ENCODE data around the gene FBXO10. TPM values are rescaled to one million over a fixed set of nuclear protein-coding genes. Genes with fewer than 3 reads are reported as not detected.
A peak's percentile ranks its signal among the peaks of the same experiment; 100 is the strongest.
"Not testable (repeated sequence)": the region's sequence is repeated elsewhere in the genome, so short reads cannot be mapped to it uniquely, and the experiment has no call there.

FBXO10 gene
- total RNA-seq, 2 experiments from 2014 or later, result 1.3 to 2.6 TPM

DNA sequence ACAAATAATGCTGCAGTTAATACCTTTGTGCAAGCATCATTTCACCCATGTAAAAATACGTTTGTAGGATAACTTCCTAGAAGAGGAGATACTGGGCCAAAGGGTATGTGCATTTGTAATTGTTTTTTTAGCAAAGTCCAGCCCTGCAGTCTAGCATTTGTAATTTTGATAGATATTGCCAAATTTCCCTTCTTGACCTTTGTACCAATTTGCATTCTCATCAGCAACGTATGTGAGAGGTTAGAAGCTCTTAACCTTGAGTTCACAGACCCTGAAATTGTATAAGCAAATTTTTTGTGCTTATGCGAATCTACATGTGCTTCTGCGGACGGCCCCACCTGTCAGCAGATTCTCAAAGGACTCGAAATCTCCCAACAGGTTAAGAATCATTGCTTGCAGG lies 34.8 kb upstream of the FBXO10 start:
- H3K4me1 Mint-ChIP-seq, result no peaks in the 10 kb centered on the region

DNA sequence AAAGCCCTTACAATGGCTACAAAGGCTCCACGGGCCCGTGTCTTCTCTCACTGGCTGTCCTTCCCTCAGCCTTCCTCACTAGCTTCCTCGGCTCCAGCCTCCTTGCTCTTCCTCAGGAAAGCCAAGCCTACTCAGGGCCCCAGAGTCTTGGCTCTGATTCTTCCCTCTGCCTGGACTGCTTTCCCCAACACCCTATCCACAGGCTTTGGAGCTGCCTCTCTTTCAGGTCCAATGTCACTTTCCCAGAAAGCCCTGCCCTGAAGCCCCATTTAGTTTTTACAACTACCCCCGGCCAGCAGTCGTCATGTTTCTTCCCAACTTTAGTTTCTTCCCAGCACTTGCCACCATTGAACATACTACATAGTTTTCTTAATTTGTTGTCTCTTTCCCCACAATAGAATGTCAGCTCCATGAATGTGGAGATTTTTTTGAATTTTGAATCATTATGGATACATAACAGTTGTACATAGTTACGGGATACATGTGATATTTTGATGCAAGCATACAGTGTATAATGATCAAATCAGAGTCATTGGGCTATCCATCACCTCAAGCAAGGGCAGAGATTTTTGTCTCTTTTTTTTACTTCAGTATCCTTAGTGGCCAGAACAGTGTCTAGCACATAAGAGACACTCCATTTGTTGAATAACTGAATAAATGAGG lies 33.7 kb upstream of the FBXO10 start:
- no peaks in the 10 kb centered on the region for H3K36me3 Mint-ChIP-seq
- peaks cover 44% of the 10 kb centered on the region for H3K27me3 Mint-ChIP-seq
- CTCF ChIA-PET, result no interaction called here
- no peak overlapping the region for H3K4me3 Mint-ChIP-seq
- no peak overlapping the region for H3K27ac Mint-ChIP-seq
- H3K4me1 Mint-ChIP-seq, result no peaks in the 10 kb centered on the region
- DNase-seq (no peak), ATAC-seq (no peak)
- no peaks in the 10 kb centered on the region for H3K9me3 Mint-ChIP-seq (ENCODE audit: low read depth)

More for the DNA sequence above, 34.8 kb upstream of the FBXO10 start:
- Mint-ChIP-seq H3K9me3 (ENCODE audit: low read depth) (no peaks in the 10 kb centered on the region), H3K4me3 (no peak overlapping the region), H3K36me3 (no peaks in the 10 kb centered on the region), H3K27ac (no peak overlapping the region), H3K27me3 (peaks cover 40% of the 10 kb centered on the region)
- DNase-seq, result no peak
- no peak for ATAC-seq
- CTCF ChIA-PET, result no interaction called here

DNA sequence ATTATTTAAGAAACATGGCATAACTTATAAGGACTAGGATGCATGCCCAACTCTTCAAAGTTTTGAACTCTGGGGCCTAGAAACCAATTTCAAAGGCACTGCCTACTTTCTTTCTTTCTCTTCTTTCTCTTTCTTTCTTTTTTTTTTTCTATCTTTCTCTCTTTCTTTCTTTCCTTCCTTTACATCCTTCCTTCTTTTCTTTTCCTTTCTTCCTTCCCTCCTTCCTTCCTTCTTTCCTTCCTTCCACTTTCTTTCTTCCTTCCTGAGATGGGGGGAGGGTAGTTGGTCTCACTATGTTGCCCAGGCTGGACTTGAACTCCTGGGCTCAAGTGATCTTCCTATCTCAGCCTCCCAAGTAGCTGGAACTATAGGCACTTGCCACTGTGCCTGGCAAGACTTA lies 32.1 kb upstream of the FBXO10 start:
- Mint-ChIP-seq H3K9me3 (ENCODE audit: low read depth) (no peaks in the 10 kb centered on the region), H3K4me3 (no peak overlapping the region), H3K36me3 (no peaks in the 10 kb centered on the region), H3K27ac (no peak overlapping the region), H3K4me1 (no peaks in the 10 kb centered on the region), H3K27me3 (peaks cover 48% of the 10 kb centered on the region)
- DNase-seq (no peak), ATAC-seq (no peak)
- CTCF ChIA-PET, result no interaction called here

DNA sequence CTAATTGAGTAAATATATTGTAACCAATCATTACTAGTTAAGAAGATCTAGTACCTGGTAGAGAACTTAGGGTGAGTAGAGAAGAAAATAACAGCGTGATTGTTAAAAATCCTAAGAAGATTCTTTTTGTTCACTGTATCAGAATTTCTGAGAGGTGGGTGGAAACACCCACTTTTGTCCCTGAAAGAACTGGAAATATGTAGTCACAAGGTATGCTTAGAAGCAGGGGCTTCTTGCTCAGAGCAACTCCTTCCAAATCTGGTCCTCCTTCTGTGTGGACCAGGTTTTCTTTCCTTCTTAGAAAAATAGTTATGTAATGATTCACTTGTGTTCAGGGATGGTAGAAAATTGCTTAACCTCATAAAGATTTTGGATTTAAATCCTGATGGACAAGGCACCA lies 28.1 kb upstream of the FBXO10 start:
- DNase-seq, result no peak
- Mint-ChIP-seq H3K36me3 (no peaks in the 10 kb centered on the region), H3K27ac (no peak overlapping the region), H3K9me3 (ENCODE audit: low read depth) (no peaks in the 10 kb centered on the region), H3K4me3 (no peak overlapping the region), H3K27me3 (peaks cover 57% of the 10 kb centered on the region), H3K4me1 (no peaks in the 10 kb centered on the region)
- CTCF ChIA-PET, result no interaction called here
- no peak for ATAC-seq

DNA sequence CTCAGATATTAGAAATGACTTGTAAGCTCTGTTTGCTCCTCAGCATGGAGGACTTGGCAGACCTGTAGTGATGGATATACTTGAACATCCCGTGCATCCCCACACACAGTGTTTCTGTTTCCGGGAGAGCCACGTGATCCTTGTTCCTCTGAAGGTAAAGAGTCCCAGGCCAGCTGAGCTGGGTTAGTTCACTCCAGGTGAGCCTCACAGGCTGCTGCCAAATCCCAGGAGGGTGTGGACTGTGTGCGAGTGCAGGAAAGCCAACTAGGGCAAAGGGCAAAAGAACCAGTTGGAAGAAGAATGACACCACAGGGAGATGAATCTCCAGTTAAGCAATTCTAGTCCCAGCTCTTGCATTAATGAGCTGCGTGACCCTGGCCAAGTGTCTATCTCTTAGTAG lies 26.6 kb upstream of the FBXO10 start:
- no peaks in the 10 kb centered on the region for H3K4me1 Mint-ChIP-seq

DNA sequence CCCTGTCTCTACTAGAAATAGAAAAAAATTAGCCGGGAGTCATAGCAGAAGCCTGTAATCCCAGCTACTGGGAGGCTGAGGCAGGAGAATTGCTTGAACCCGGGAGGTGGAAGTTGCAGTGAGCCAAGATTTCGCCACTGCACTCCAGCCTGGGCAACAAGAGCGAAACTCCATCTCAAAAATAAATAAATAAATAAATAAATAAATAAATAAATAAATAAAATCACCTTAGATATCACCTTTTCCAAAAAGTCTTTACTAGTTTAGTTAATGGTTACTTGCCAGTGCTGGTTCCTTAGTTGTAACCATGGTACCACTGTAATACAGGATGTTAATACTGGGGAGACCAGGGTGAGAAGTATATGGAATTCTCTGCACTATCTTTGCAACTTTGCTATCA lies 25.9 kb upstream of the FBXO10 start:
- ATAC-seq; H3K27ac Mint-ChIP-seq; H3K9me3 Mint-ChIP-seq (ENCODE audit: low read depth); H3K36me3 Mint-ChIP-seq; DNase-seq; CTCF ChIA-PET; H3K4me3 Mint-ChIP-seq; H3K4me1 Mint-ChIP-seq: not testable (repeated sequence)
- H3K27me3 Mint-ChIP-seq, result peaks cover 49% of the 10 kb centered on the region

More for the DNA sequence above, 26.6 kb upstream of the FBXO10 start:
- CTCF ChIA-PET, result no interaction called here
- Mint-ChIP-seq H3K36me3 (no peaks in the 10 kb centered on the region), H3K27me3 (peaks cover 52% of the 10 kb centered on the region), H3K27ac (no peak overlapping the region), H3K9me3 (ENCODE audit: low read depth) (no peaks in the 10 kb centered on the region), H3K4me3 (no peak overlapping the region)
- no peak for ATAC-seq
- no peak for DNase-seq

DNA sequence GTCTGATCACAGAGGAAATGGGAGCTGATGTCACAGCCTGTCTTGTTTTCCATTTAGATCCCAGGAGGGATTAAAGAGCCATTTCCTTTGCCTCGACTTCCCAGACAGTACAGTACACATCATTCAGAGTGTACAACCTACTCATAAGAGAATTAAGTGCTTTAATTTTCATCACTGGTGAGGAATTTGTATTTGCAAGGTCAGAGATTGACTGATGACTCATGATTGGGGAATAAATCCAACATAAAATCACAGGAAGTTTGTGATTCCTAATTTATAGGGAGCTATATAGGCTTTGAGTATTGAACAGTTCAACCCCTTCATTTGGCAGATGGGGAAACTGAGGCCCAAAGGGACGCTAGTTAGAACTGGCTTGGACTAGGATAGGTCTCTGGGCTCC lies 20.3 kb upstream of the FBXO10 start:
- Mint-ChIP-seq H3K27me3 (peaks cover 41% of the 10 kb centered on the region), H3K36me3 (peaks cover 2% of the 10 kb centered on the region), H3K4me3 (no peak overlapping the region), H3K27ac (no peak overlapping the region), H3K9me3 (ENCODE audit: low read depth) (no peaks in the 10 kb centered on the region), H3K4me1 (peaks cover 16% of the 10 kb centered on the region)
- CTCF ChIA-PET, result interaction anchor here (1.4 kb wide), 1 partner anchor 18 kb away, joined by 6 read pairs; no protein-coding TSS in a partner anchor
- ATAC-seq (no peak), DNase-seq (no peak)

DNA sequence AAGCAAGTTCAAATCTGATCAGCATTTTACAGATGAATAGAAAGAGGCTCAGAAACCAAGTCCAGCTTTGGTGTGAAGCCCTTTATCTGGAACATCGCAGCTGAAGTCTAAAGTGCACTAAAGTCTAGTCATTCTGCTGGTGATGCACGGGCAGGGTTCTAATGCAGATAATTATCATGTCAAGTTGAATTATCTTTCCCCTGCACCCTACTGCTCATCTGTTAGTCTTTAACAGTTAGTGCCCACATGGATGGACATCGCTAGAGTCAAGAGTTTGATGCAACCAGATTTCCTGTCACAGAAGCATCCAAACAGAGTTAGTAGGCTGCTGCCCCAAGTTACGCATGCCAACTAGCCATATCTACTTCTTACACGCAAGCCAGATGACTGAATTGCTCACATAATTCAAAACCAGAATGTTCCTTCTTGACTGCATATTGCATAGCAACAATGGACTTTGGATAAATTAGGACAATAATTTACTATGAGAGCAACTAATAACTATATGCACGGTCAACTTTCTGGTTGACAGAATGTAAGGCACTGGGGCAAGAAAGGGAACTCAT lies 17.8 kb upstream of the FBXO10 start:
- H3K4me1 Mint-ChIP-seq, result peaks cover 33% of the 10 kb centered on the region
- no peak for DNase-seq
- no peak for ATAC-seq
- CTCF ChIA-PET, result interaction anchor here (1.3 to 1.4 kb wide), 3 partner anchors 9 to 18 kb away, joined by 3 to 6 read pairs (median 4); partner anchors contain the start of gene FBXO10
- peaks cover 29% of the 10 kb centered on the region for H3K27me3 Mint-ChIP-seq
- H3K4me3 Mint-ChIP-seq, result peak overlapping the region; percentile 47
- H3K27ac Mint-ChIP-seq, result no peak overlapping the region
- no peaks in the 10 kb centered on the region for H3K9me3 Mint-ChIP-seq (ENCODE audit: low read depth)
- peaks cover 9% of the 10 kb centered on the region for H3K36me3 Mint-ChIP-seq

DNA sequence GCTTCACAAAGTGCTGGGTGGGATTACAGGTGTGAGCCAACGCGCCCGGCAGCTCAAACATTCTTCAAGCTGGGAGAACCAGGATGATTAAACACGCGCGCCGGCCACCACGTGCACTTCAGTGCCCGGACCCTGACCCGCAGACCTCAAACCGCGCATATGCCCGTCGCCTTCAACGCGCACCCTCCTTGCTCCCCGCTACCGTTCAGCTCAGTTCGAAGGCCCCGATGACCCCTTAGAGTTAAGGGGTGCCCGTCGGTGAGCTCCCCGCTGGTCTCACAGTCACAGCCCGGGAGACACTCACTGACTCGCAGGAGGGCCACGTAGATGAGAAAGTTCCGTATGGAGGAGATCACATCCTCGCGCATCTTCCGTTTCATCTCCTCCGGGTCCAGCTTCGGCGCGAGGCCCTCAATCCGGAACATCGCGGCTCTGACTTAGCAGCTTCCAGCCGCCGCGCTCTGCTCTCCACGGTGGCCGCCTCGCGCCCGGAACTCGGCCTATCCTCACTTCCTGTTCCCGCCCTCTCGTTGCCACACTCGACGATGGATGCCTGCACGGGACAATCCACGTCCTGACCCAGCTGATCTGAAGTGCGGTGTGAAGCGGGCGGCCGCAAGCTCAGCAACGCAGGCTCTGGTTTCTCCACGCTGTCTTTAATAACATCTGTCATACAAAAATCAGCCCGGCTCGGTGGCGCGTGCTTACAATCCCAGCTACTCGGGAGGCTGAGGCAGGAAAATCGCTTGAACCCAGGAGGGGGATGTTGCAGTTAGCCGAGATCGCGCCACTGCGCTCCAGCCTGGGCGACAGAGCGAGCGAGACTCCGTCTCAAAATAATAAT lies 16.1 kb upstream of the FBXO10 start, which contains the start of gene TOMM5:
Gene TOMM5 (minus strand): TSS at position 490 of the 844 bp plus-strand sequence. CDS start 65 bp downstream, at position 425.
- peak within 1 kb of the TSS; percentile 93 for H3K4me3 Mint-ChIP-seq
- DNase-seq, result peak; percentile 95

DNA sequence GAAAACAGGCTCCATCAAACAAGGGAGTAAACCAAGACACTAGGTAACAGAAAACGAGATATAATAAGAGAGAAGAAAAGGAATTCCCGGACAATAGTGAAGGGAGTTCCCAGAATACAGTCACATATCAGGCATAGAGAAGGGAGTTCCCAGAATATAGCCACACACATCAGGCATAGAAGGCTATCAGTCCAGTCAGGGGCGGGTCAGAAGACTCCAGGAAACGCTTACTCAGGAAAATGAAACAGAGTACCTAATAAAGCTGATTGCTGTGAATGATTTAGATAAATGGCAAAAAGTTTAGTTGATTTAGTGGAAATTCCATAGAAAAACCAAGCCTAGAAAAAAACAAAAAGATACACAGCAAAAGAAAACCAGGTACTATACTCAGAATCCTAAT lies 11.3 kb upstream of the FBXO10 start:
- H3K27me3 Mint-ChIP-seq, result no peaks in the 10 kb centered on the region
- H3K9me3 Mint-ChIP-seq (ENCODE audit: low read depth), result no peaks in the 10 kb centered on the region
- peaks cover 26% of the 10 kb centered on the region for H3K4me1 Mint-ChIP-seq
- no peak for DNase-seq
- no peak for ATAC-seq
- H3K27ac Mint-ChIP-seq, result no peak overlapping the region
- H3K36me3 Mint-ChIP-seq, result peaks cover 53% of the 10 kb centered on the region
- CTCF ChIA-PET, result interaction anchor here (2.5 kb wide), 1 partner anchor 8 kb away, joined by 11 read pairs; no protein-coding TSS in a partner anchor
- H3K4me3 Mint-ChIP-seq, result no peak overlapping the region

More for the DNA sequence above, 16.1 kb upstream of the FBXO10 start, which contains the start of gene TOMM5:
- Mint-ChIP-seq H3K36me3 (peaks cover 19% of the 10 kb centered on the region), H3K4me1 (peaks cover 36% of the 10 kb centered on the region), H3K9me3 (ENCODE audit: low read depth) (no peaks in the 10 kb centered on the region), H3K27ac (peak within 1 kb of the TSS; percentile 93), H3K27me3 (peaks cover 24% of the 10 kb centered on the region)
- CTCF ChIA-PET, result interaction anchor here (0.8 to 1.6 kb wide), 8 partner anchors 9 to 200 kb away, joined by 3 to 10 read pairs (median 4); partner anchors contain the start of genes FBXO10 and POLR1E
- ATAC-seq, result peak; percentile 97

DNA sequence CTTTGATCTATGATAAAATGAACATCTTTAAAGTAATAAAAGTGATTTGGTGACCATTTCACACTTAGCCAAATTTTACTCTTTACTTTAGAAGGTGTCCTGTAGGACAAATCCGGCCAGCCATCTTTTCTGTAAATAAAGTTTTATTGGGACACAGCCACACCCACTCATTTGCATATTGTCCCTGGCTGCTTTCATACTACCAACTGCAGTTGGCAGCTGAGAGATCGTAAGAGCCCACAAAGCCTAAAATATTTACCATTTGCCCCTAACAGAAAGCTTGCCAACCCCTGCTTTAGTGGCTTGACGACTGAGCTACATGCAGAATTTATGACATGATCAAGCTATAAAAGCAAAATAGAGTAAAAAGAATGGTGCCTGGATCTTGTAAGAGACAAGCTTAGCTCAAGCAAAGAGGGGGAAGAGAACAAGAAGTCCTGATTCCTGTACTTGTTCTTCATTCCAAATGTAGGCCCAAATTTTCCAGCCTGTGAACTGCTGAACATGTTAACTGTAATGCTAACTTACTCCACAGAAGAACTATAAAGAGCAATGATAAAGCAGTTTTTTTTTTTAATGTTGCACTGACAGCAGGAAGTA lies 7.4 kb upstream of the FBXO10 start:
- Mint-ChIP-seq H3K4me1 (peaks cover 4% of the 10 kb centered on the region), H3K9me3 (ENCODE audit: low read depth) (no peaks in the 10 kb centered on the region), H3K36me3 (peaks cover 48% of the 10 kb centered on the region), H3K27ac (no peak overlapping the region), H3K27me3 (no peaks in the 10 kb centered on the region), H3K4me3 (no peak overlapping the region)
- ATAC-seq, result no peak
- CTCF ChIA-PET, result interaction anchor here (0.6 to 2.2 kb wide), 4 partner anchors 8 to 102 kb away, joined by 3 to 10 read pairs (median 4); partner anchors contain the start of gene TOMM5
- DNase-seq, result no peak

DNA sequence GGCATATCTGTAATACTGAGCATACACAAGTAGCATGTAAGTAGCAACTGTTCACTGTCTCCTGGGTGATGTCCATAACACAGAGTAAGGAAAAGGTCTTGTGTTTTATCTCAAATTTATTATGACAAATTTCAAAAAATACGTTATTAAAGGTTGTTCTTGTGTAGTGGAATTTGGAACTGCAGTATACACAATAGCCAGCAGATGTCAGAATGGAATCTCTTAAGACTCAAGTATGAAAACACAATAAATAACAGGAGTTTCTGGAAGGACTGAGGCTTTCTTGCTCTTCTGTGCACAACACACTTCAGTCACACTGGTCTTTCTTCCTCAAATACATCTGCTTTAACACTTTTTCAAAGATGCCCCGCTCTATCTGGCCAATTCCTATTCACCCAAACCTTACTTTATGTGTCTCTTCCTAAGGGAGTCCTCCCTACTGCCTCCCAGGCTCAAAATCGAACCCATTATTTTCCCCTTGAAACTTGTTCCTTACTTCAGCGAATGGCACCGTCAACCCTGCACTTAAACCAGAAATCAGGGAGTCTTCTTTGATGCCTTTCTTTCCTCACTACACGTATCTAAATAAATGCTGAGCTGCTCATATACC lies 6.5 kb upstream of the FBXO10 start:
- CTCF ChIA-PET, result interaction anchor here (0.5 to 1.6 kb wide), 4 partner anchors 9 to 237 kb away, joined by 3 to 10 read pairs (median 4); partner anchors contain the start of gene TOMM5
- Mint-ChIP-seq H3K27ac (peak overlapping the region; percentile 27), H3K36me3 (peaks cover 45% of the 10 kb centered on the region), H3K4me3 (no peak overlapping the region), H3K27me3 (no peaks in the 10 kb centered on the region), H3K9me3 (ENCODE audit: low read depth) (no peaks in the 10 kb centered on the region), H3K4me1 (peaks cover 2% of the 10 kb centered on the region)
- ATAC-seq (no peak), DNase-seq (no peak)

All from activated CD8-positive, alpha-beta memory T cell treated with anti-CD3 and anti-CD28 coated beads, Interleukin-2, amount 10 ng/mL, durations not matched to agents 7 days and 5 days (primary cell).